ENCODE results near the gene TXNDC9.

- TF ChIP-seq, protein P1, sequence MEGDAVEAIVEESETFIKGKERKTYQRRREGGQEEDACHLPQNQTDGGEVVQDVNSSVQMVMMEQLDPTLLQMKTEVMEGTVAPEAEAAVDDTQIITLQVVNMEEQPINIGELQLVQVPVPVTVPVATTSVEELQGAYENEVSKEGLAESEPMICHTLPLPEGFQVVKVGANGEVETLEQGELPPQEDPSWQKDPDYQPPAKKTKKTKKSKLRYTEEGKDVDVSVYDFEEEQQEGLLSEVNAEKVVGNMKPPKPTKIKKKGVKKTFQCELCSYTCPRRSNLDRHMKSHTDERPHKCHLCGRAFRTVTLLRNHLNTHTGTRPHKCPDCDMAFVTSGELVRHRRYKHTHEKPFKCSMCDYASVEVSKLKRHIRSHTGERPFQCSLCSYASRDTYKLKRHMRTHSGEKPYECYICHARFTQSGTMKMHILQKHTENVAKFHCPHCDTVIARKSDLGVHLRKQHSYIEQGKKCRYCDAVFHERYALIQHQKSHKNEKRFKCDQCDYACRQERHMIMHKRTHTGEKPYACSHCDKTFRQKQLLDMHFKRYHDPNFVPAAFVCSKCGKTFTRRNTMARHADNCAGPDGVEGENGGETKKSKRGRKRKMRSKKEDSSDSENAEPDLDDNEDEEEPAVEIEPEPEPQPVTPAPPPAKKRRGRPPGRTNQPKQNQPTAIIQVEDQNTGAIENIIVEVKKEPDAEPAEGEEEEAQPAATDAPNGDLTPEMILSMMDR (IDR thresholded peaks at IDR 0.05; ENCODE audit: poor library complexity), result no peak
- no peak for TF ChIP-seq EZH2phosphoT487 (IDR thresholded peaks at IDR 0.05; ENCODE audit: low read depth, severe bottlenecking, unreplicated experiment)
Observed at GRCh38 chr2:99354070-99354469, 17.9 kb upstream of the TXNDC9 start.

Measured in hepatocyte (in vitro differentiated cells).